Kidney (tissue), 14 donors: Measurements from ENCODE around the gene GJD2. TPM values are rescaled to one million over a fixed set of nuclear protein-coding genes. Genes with fewer than 3 reads are reported as not detected.

Experiments
- DNase-seq, 5 donors: peaks; one replicate each; pipeline ENCODE4 v3.0.0-alpha.2; 2013 to 2020
- FAIRE-seq: peaks from 2 replicates; lab custom pipeline; 2012; peaks lifted over from hg19 to GRCh38; lab: Jason Lieb, UNC
- H3K27ac ChIP-seq, 2 donors: one replicate each; pipeline ENCODE4 v1.7.0; 2013; ENCODE audit warnings: low read depth in 2 of 2, low read length in 2 of 2, inconsistent platforms in 1 of 2
- H3K27me3 ChIP-seq: one replicate; pipeline ENCODE4 v1.7.1; 2013; ENCODE audit warnings: low read length, inconsistent platforms; ENCODE audit not compliant: control insufficient read depth, insufficient read depth
- H3K36me3 ChIP-seq, 3 donors: one replicate each; pipeline versions ENCODE4 v1.7.0 to v1.7.1; 2013; ENCODE audit warnings: low read length in 3 of 3, control low read depth in 1 of 3, inconsistent platforms in 1 of 3; ENCODE audit not compliant: insufficient read depth in 3 of 3, control insufficient read depth in 2 of 3
- H3K4me1 ChIP-seq, 3 donors: one replicate each; pipeline versions ENCODE4 v1.7.0 to v1.7.1; 2013; ENCODE audit warnings: low read length in 3 of 3, inconsistent platforms in 1 of 3, low read depth in 1 of 3; ENCODE audit not compliant: control insufficient read depth in 2 of 3, insufficient read depth in 2 of 3
- H3K4me3 ChIP-seq, 3 donors: one replicate each; pipeline versions ENCODE4 v1.7.0 to v1.8.1; 2013; ENCODE audit warnings: low read length in 3 of 3, control low read depth in 1 of 3, inconsistent platforms in 1 of 3
- H3K9ac ChIP-seq, 3 donors: one replicate each; pipeline versions ENCODE4 v1.7.0 to v1.7.1; 2013; ENCODE audit warnings: low read length in 3 of 3, control low read depth in 1 of 3, inconsistent platforms in 1 of 3
- H3K9me3 ChIP-seq, 3 donors: one replicate each; pipeline versions ENCODE4 v1.7.0 to v1.7.1; 2013; ENCODE audit warnings: low read length in 3 of 3, control low read depth in 1 of 3, inconsistent platforms in 1 of 3; ENCODE audit not compliant: control insufficient read depth in 2 of 3, insufficient read depth in 1 of 3
- CTCF ChIP-seq: IDR thresholded peaks from 3 replicates; pipeline ENCODE4 v1.5.1; 2012; ENCODE audit warnings: mild to moderate bottlenecking, moderate library complexity, borderline replicate concordance; ENCODE audit not compliant: insufficient read depth; ENCODE audit errors: extremely low read depth
- intact Hi-C: fragments of 100-400 bp; cut with DNase I; formaldehyde crosslinking; loops from one replicate; pipeline ENCODE4 v1.11.1; 2022
- polyA plus RNA-seq: library from polyadenylated mRNA; stranded (reverse); fragments of 350-450 nt; fragmentation: Illumina TruSeq; extraction: RNeasy Lipid Tissue Mini Kit (QIAGEN cat#74804); gene quantifications from one replicate; pipeline ENCODE4 v1.2.3, GENCODE V29; 2014; ENCODE audit warnings: low read depth, low replicate concordance; ENCODE audit not compliant: insufficient read depth
- total RNA-seq: library from RNA; stranded (reverse); fragmentation: NEBNext Ultra II Directional; extraction: Animal tissue kit (Norgen Biotek cat#: 25700); gene quantifications from one replicate; pipeline ENCODE4 v1.2.1, GENCODE V29; 2021
- donor health status: control.
- donor health status: control.
- donor health status: control.
- donor health status: control.
- donor health status: control.
- donor health status: DM: yes; HTN: yes; CAD: no.
- donor health status: Normal renal cell carcinoma (clear cell type).

Gene GJD2
- total and polyA plus RNA-seq, 2 donors from 2014 or later, result 0.26 TPM; not detected in 1

GRCh38 chr15:34760909-34761308 is 6.1 kb upstream of the GJD2 start:
- no peak overlapping the region for H3K4me3 ChIP-seq
- H3K9ac ChIP-seq, result no peak overlapping the region
- intact Hi-C loops, result no loop called here
- H3K9me3 ChIP-seq, result no peaks in the 10 kb centered on the region
- FAIRE-seq, result no peak
- H3K36me3 ChIP-seq, result no peaks in the 10 kb centered on the region
- no peaks in the 10 kb centered on the region for H3K4me1 ChIP-seq
- TF ChIP-seq CTCF, result no peak
- no peak for DNase-seq
- H3K27me3 ChIP-seq, result peaks cover 15% of the 10 kb centered on the region
- no peak overlapping the region for H3K27ac ChIP-seq

- H3K9ac ChIP-seq, result no peak overlapping the region
- H3K9me3 ChIP-seq, result no peaks in the 10 kb centered on the region
- no peak overlapping the region for H3K4me3 ChIP-seq
- intact Hi-C loops, result no loop called here
- FAIRE-seq, result no peak
- H3K27me3 ChIP-seq, result peaks cover 19% of the 10 kb centered on the region
- no peak for DNase-seq
- TF ChIP-seq CTCF, result no peak
- H3K27ac ChIP-seq, result no peak overlapping the region
- no peaks in the 10 kb centered on the region for H3K4me1 ChIP-seq
- no peaks in the 10 kb centered on the region for H3K36me3 ChIP-seq
Observed at GRCh38 chr15:34759992-34760391, 5.2 kb upstream of the GJD2 start.

- no peaks in the 10 kb centered on the region for H3K9me3 ChIP-seq
- FAIRE-seq (no peak), DNase-seq (no peak)
- TF ChIP-seq CTCF, result no peak
- no peak overlapping the region for H3K4me3 ChIP-seq
- peaks cover 19% of the 10 kb centered on the region for H3K27me3 ChIP-seq
- H3K9ac ChIP-seq, result no peak overlapping the region
- no peak overlapping the region for H3K27ac ChIP-seq
- intact Hi-C loops, result no loop called here
- no peaks in the 10 kb centered on the region for H3K36me3 ChIP-seq
- no peaks in the 10 kb centered on the region for H3K4me1 ChIP-seq
Observed at GRCh38 chr15:34759347-34759746, 4.5 kb upstream of the GJD2 start.

- H3K36me3 ChIP-seq, result no peaks in the 10 kb centered on the region
- no peak overlapping the region for H3K27ac ChIP-seq
- FAIRE-seq, result no peak
- H3K9ac ChIP-seq, result no peak overlapping the region
- intact Hi-C loops, result no loop called here
- no peak for DNase-seq
- no peak for TF ChIP-seq CTCF
- H3K4me3 ChIP-seq, result no peak overlapping the region
- H3K4me1 ChIP-seq, result no peaks in the 10 kb centered on the region
- H3K27me3 ChIP-seq, result peaks cover 27% of the 10 kb centered on the region
- H3K9me3 ChIP-seq, result no peaks in the 10 kb centered on the region
Observed at GRCh38 chr15:34757262-34757661, 2.5 kb upstream of the GJD2 start.
